Raji (cell line): Measurements from ENCODE around the gene YPEL1.

Experiments
- POLR2A ChIP-seq: IDR thresholded peaks from 2 replicates; pipeline ENCODE4 v1.6.1; 2011; ENCODE audit warnings: low read depth, low read length, control low read depth; ENCODE audit not compliant: insufficient read depth

YPEL1 gene

DNA sequence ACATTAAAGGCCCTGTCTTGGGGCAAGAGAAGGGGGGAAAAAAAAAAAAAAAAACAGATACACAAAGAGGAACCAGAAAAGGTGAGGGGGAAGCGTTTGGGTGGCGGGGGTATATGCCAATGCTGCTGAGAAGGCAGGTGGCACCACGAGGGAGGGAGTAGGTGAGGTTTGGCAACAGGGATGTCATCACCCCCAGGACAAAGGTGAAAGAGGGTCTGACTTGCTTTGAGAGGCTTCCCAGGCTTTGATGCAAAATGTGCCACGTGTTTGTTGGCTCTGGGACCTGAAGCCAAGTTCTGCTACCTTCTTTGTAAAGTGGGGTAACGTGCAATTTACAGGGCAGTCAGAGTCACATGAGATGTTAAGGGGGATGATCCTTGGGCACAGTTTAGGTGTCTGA lies 4.1 kb downstream of the YPEL1 start:
- TF ChIP-seq POLR2A: no peak

DNA sequence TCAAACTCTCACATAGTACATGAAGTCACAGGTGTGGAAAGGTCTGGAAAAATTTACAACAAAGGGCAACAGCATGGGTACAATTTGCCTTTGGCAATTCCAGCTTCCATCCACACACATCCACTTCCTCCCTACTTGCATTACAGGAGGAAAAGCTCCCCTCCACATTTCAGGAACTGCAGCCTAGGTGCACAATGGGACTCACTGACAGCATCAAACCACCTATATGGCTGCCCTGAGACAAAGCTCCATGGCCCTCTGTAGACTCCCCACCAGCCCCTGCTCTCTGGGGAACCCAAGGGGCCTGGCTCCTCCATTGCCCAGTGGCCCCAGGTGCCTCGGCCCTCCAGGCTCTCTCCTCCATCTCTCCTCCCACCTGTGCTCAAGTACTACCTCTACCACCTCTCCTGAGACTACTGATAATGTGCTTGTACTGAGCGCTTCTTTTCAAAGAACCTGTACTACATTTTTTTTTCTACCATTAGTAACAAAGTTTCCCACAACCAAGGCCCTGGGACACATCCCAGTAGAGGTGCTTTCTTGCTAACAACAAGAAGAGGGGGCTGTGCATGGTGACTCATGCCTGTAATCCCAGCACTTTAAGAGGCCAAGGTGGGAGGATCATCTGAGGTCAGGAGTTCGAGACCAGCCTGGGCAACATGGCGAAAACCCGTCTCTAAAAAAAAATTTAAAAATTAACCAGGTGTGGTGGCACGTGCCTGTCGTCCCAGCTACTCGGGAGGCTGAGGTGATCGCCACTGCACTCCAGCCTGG lies 4.9 kb downstream of the YPEL1 start:
- no peak for TF ChIP-seq POLR2A

DNA sequence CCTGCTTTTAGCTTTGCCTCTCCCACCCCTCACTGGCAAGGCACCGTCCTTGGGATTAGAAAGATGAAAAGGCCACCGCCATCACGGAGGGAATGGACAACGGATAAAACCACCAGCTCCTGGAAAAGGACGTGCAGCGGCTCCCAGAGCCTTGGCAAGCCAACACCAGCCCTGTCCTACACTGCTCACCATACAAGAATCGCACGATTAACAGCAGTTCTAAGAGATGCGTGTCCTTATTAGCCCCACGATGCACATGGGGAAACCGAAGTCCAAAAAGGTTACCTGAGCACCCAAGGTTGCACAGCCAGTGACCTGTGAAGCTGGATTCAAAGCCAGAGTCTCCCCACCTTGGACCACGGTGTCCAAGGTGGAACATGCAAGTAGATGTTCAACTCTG lies 7.3 kb downstream of the YPEL1 start:
- no peak for TF ChIP-seq POLR2A

DNA sequence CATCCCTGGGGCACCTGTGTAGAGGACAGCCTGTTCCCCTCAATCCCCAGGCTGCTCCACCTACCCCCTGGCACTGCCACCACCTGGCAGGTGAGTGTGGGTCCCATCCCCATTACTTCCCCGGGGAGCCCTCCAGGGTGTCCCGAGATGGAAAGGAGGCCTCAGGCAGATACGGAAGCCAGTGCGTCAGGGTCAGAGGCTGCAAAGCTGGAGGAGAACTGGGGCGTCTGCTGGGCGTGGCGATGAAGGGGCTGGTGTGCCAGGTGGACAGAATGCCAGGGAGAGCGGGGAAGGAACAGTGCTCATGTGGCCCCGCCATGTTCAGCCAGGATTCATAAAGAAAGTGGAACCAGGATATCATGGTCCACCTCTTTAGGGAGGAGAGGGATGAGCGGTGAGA lies 7.8 kb downstream of the YPEL1 start:
- TF ChIP-seq POLR2A: no peak

DNA sequence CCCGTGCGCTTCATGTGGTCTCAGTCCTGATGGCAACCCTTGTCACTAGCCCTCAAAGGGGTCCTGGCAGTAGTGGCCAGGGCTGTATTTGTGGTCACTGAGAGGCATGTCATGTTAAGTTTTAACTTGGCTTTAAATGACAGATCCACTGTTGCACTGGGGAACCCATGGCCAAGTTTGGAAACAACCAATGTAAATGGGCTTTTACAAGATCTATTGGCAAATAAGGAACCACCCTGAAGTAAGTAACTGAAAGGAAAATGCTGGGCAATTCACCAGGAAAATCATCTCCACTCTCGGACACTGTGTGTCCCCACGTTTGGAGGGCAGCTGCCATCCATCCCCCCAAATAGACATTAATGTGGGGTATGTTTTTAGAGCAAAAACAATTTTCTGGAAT lies 8.4 kb downstream of the YPEL1 start:
- TF ChIP-seq POLR2A: no peak

DNA sequence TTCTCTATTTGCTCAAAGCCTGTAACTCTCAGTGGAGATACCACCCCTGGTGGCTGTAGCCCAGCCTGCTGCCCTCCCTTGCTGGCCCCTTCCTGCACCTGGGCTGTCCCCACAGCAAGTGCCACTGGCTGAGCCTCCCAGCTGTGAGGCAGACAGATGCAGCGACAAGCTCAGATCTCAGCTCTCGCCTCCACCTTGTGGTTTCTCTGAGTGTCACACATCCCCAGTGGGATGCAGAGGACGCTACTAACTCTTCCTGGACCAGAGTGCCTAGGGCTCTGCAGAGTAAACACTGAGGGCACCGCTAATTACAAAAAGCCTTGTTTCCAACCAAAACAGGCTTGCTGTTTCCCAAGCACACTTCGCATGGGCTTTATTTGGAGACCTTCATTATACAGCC lies 8.9 kb downstream of the YPEL1 start:
- no peak for TF ChIP-seq POLR2A

DNA sequence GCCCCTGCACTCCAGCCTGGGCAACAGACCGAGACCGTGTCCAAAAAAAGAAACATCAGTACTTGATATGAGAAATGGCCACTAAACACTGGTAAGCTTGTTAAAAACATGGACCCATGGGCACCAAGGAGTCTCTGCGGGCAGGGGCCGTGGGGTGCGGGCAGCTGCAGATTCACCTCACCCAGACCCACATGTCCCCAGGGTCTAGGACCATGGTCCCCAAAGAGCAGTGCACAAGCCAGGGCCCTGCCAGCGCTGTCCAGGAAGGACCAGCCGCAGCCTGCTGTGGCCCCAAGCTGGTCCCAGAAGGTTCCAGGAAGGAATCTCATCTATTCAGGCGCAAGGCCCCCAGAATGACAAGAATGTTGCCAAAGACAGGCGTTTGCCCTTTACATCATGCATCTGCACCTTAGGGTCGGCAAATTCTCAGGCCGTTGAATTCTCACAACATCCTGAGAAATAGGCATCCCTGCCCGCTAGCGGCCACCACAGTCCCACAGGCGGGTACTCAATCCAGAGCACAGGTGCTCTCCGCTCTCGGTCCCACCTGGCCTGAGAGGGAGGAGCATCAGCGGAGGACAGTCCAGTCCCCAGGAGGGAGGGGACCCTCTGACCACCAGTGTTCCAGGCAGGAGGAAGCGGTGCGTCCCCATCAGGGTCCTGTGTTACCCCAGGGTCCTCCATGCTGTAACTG lies 9.5 kb downstream of the YPEL1 start:
- TF ChIP-seq POLR2A: no peak

DNA sequence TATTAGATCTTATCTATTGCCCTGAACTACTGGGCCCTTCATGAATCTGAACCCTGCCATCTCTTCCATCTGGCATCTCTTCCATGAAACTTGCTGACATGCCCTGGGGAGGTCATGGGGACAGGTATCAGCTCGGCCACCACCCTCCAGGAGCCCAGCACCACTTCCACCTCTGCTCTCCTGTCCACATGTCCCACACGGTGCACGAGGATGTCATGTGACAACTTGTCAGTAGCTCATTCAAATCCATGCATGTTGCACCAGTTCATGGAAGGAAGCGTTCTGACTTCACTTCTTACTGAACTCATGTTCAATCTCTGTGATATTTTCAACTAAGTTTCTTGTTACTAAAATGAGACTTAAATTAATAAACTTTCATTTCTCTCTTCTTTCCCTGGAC lies 16.6 kb downstream of the YPEL1 start:
- TF ChIP-seq POLR2A: no peak

DNA sequence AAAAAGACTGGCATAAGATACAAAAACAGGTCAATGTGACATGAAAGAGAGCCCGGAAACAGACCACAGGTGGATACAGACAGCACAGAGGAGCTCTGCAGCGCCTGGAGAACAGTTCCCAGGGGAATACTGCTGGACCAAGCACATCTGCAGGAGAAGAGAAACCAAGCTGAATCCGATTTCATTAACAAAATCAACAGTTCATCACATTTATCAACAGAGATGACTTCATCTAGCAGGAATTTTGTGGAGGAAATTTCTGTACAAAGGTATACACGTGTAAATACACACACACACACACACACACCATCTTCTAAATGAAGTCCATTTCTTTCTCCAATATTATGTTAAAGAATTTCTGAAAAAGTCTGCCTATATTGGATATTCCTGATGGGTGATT lies 17.1 kb downstream of the YPEL1 start:
- TF ChIP-seq POLR2A: no peak

DNA sequence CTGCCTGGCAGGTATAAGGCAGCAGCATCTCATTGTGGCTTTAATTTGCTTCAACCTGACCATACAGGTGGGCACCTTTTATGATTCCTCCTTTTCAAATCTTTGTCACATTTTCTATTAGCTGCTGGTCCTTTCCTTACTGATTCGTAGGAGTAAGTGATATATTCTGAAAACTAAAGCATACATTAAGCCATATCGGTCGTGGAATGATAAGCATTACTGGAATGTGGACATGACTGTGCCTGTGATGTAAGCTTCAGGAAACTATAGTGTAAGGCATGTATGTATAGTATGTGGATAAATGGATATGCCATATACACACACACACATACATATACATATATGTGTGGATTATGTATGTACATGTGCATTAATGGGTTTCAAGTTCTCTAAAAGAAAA lies 20.8 kb downstream of the YPEL1 start:
- TF ChIP-seq POLR2A: no peak

DNA sequence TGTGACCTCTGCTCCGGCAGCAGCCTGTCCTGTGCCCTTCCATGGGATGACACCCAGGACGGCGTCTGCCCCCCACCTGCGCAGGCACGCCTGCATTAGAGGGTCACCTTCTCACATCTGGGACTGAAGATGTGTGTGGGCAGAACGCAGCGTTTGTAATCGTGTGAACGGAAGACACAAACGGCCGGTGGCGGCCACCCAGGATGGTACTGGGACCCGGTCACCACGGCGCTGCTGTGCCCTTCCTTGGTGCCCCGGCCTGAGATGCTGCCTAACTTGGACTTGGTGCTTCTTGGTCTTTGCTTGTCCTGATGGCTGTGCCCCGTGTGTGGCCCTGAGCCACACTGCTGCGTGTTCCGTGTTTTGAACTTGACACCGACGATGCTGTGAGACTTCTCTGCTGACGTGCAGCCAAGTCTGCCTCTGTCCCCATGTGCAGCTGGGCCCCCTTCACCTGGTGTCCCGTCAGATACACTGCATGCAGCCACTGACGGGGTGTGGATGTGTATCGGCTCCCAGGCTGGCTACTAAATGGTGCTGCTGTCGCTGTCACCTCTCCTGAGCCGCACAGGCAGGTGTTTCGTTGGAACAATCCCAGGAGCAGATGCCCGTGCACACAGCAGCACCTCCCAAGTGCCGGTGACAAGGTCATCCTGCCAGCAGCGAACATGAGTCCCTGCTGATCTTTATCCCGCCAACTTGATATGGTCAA lies 21.4 kb downstream of the YPEL1 start:
- TF ChIP-seq POLR2A: no peak

DNA sequence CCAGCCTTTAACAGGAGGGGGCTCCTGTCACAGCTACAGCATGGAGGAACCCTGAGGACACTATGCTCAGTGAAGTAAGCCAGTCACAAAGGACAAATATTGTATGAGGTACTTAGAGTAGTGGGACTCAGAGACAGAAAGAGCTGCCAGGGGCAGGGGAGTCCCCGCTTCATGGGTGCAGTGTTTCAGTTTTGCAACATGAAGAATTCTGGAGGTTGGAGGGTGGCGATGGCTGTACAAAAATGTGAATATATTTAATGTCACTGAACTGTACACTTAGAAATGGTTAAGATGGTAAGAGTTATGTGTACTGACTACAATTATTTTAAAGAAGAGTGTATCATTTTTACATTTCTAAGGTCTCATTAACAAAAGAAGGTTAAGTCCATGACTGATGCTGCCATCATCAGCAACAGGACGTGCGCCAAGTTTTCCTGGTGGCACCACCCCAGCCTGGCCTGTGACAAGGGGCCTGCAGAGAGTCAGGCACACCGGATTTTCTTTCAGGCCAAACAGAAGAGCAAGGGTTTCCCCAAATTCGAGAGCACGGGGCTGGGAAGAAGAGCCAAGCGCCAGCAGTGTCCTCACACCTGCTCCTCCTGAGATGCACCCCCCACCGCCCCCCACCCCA lies 22.1 kb downstream of the YPEL1 start:
- no peak for TF ChIP-seq POLR2A

DNA sequence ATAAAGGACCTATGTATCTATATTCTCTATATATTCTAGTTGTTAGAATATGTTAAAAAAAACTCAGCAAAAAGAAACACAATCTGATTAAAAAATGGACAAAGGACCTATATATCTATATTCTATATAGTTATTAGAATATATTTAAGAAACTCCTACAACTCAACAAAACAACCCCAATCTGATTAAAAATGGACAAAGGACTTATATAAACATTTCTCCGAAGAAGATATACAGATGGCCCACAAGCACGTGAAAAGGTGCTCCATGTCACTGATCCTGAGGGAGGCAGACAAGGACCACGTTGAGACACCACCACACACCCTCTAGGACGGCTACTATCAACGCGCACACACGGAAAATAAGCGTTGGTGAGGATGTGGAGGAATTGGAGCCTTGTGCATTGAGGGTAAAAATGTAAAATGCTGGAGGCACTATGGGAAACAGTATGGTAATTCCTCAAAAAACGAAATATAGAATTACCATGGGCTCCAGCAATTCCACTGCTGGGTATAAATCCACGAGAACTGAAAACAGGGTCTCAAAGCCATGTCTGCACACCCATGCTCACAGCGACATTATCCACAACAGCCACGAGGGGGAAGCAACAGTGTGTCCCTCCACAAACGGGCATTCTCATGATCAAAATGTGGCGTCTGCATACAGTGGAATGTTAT lies 22.7 kb downstream of the YPEL1 start:
- TF ChIP-seq POLR2A: no peak

DNA sequence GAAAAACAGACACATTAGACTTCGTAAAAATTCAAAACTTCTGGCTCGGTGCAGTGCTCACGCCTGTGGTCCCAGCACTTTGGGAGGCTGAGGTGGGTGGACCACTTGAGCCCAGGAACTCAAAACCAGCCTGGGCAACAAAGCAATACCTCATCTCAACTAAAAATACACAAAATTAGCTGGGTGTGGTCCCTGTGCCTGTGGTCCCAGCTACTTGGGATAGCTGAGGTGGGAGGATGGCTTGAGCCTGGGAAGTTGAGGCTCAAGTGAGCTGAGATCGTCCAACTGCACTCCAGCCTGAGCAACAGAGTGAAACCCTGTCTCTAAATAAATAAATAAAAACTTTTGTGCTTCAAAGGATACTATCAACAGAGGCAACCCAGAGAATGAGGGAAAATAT lies 23.7 kb downstream of the YPEL1 start:
- no peak for TF ChIP-seq POLR2A

DNA sequence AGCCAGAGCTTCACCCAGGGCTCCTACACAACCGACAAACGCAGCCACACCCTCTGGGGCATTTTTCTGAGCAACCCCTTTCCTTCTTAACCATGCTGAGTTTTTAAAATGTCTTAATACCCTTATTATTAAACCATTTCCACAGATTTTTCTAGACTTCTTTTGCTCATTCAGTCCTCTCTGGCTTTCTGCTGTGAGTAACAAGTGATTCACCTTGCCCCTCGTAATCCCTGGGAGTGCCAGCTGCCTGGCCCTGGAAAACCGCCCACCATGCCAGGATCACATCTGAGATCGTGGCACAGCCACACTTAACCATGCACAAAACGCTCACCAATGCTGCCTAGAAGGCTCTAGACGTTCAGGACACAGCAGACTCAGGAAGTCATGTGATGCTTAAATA lies 25.4 kb downstream of the YPEL1 start:
- TF ChIP-seq POLR2A: no peak
